Gastroesophageal sphincter (tissue), 3 donors: ENCODE data around the gene UBE2J2.

ENCODE experiments used
- EP300 ChIP-seq: sonication (generic); formaldehyde crosslinking; IDR thresholded peaks from one replicate; pipeline ENCODE4 v1.6.1; 2017; ENCODE audit warnings: antibody characterized with exemption, mild to moderate bottlenecking
- POLR2AphosphoS5 ChIP-seq: sonication (generic); formaldehyde crosslinking; IDR thresholded peaks from one replicate; pipeline ENCODE4 v1.6.1; 2017; ENCODE audit warnings: antibody characterized with exemption
- TF ChIP-seq, protein P1 (sequence below), 4 experiments: fragments of 200-600 bp in 2 of 4; fragments of 450-650 bp in 2 of 4; sonication (generic) in 1 of 4; IDR thresholded peaks; one replicate each; pipeline ENCODE4 v1.5.1; 2017 to 2019; ENCODE audit warnings: antibody characterized with exemption in 4 of 4, mild to moderate bottlenecking in 2 of 4, moderate library complexity in 2 of 4

DNA sequence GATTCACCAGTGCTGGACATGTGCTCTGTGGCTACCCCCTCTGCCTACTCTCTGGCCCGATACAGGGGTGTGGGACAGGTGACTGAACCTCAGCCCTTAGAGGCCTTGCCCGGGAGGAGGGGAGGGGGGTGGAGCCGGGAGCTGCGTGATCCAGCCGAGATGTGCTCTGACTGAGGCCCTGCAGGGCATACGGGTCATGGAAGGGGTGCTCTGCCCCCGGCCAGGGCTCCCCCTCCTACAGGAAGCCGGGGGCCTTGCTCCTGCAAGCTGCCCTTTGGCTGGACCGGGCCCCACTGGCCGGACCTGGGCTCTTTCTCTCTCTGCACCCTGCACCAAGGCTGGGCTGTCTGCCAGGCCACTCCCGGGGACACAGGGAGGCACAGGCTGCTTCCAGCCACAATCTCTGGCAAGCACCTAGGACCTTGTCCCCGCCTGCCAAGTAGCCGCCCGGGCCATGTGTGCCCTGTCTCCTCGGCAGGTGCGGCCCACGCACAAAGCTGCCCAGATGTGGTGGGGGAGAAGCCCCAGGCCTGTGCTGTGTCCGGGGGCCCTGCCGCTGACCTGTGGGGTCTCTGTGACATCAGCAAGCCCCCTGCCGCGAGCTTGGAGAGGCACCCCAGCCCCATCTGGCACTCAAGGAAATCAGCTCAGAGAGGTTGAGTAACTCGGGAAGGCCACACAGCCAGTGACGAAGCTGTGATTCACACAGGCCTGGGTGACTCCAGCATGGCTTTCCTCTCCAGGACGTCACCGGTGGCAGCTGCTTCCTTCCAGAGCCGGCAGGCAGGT is 8.1 kb upstream of the UBE2J2 start:
- TF ChIP-seq EP300 = no peak
- TF ChIP-seq, protein P1, sequence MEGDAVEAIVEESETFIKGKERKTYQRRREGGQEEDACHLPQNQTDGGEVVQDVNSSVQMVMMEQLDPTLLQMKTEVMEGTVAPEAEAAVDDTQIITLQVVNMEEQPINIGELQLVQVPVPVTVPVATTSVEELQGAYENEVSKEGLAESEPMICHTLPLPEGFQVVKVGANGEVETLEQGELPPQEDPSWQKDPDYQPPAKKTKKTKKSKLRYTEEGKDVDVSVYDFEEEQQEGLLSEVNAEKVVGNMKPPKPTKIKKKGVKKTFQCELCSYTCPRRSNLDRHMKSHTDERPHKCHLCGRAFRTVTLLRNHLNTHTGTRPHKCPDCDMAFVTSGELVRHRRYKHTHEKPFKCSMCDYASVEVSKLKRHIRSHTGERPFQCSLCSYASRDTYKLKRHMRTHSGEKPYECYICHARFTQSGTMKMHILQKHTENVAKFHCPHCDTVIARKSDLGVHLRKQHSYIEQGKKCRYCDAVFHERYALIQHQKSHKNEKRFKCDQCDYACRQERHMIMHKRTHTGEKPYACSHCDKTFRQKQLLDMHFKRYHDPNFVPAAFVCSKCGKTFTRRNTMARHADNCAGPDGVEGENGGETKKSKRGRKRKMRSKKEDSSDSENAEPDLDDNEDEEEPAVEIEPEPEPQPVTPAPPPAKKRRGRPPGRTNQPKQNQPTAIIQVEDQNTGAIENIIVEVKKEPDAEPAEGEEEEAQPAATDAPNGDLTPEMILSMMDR (IDR thresholded peaks at IDR 0.05) = no peak
- TF ChIP-seq POLR2AphosphoS5 = no peak
